Measurements from ENCODE around the gene GOLGA2. TPM values are rescaled to one million over a fixed set of nuclear protein-coding genes. Genes with fewer than 3 reads are reported as not detected.
A peak's percentile ranks its signal among the peaks of the same experiment; 100 is the strongest.

The GOLGA2 gene
- 161 TPM for total RNA-seq (ENCODE audit: insufficient read depth, low replicate concordance)

- DNase-seq (ENCODE audit: low spot score) = peak; percentile 64
These were observed at the start of gene GOLGA2 for GRCh38 chr9:128275198-128276007. TSS of gene GOLGA2 (minus strand) at chr9:128276007. CDS start at chr9:128275976, 31 bp downstream.

- no peak for DNase-seq (ENCODE audit: low spot score)
These were observed 48.6 kb upstream of the GOLGA2 start for GRCh38 chr9:128324401-128324800.

GRCh38 chr9:128323791-128324190 lies 48.0 kb upstream of the GOLGA2 start:
- DNase-seq (ENCODE audit: low spot score) = no peak

DNA sequence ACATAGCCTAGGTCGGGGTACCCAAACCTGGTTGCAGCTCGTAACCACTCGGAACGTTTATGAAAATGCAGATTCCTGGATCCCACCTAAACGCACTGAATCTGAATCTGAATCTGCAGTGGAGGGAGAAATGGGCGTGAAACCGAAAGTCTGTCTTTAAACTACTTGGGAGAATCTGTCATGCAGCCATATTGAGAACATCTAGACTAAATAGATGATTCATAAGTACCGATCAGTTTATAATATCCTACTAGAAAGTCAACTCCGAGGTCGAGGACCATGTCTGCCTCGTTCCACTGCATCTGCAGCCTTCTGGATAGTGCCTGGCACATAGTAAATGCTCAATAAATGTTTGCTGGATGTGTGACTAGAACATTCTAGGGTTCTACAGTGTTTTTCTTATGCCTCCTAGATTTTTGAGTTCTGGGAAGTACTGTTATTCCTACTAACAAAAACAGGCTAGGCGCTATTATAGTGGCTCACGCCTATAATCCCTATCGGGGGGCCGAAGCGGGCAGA lies 47.5 kb upstream of the GOLGA2 start:
- no peak for DNase-seq (ENCODE audit: low spot score)

DNA sequence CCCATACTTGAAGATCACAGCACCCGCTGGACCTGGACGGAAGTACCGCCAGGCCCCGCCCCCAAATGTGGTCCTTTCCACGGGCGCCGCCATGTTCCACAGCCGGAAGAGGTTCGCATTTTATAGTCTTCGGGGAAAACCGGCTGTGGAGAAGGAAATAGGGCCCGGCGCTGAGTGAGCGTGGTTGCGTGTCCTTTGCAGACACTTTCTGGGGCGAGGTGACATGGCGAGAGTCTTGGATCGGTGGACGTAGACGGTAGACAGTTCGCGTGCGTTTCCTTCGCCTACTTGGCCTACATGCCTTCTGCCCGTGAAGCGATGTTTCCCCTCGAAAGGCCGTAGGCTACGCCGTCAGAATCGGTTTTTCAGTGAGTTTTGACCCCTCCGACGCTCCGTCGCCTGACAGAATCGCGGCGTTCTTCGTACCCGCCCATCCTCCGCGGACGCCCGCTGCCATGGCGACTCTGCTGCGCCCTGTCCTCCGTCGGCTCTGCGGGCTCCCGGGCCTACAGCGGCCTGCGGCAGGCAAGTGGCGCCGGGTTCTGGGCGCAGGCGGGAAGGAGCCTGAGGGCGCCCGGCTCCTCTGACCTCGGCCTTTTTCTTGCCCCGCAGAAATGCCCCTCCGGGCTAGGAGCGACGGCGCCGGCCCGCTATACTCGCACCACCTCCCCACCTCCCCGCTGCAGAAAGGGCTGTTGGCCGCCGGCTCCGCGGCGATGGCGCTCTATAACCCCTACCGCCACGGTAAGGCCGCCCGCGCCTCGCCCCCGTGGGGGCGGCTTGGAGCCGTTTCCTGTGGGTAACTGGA lies 46.8 kb upstream of the GOLGA2 start, which contains the start of the genes COQ4 and TRUB2:
COQ4 (plus strand) TSS at position 436 of the 808 bp plus-strand sequence; CDS start at position 456, 20 bp downstream.
TRUB2 (minus strand) TSS at position 44 of the 808 bp plus-strand sequence; CDS start at position 5, 39 bp downstream.
- peak; percentile 98 for DNase-seq (ENCODE audit: low spot score)

DNA sequence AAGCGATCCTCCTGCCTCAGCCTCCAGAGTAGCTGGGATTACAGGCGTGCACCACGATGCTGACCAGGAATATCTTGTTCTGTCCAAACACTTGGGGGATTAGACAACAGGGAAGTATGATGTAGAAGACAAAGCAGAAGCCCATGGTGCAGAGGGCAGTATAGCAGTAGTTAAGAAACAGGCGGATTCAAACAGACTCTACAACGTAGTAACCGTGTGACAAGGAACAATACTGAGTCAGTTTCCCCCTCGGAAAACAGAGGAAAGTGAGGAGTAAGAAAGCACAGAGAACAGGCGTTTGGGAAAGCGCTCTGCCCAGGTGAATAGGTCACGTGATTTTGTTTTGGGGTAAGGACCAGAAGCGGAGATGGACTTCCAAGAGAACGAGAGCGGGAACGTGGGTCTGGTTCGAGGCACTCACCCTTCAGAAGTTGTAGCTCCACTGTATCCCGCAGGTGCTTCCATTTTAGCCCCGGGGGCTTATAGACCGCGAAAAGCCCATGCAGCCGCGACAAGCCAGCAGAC lies 46.1 kb upstream of the GOLGA2 start:
- DNase-seq (ENCODE audit: low spot score) = no peak

GRCh38 chr9:128321343-128321742 lies 45.5 kb upstream of the GOLGA2 start:
- no peak for DNase-seq (ENCODE audit: low spot score)

DNA sequence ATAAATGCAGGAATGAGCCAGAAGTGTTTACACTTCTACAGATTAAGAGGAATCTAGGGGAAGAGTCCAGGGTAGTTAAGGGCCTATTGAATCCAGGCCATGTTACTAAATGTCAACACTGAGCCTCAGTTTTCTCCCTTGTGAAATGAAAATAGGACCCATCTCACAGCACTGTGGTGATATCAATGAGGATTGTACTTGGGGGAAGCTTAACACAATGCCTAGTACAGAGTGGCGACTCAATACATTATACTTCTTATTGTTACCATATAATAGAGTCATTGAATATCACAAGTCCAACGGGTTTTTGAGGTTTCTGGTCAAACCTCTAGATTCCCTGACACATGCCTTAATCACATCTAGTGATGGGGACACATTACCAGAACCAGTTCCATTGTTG lies 41.8 kb upstream of the GOLGA2 start:
- no peak for DNase-seq (ENCODE audit: low spot score)

GRCh38 chr9:128316421-128316820 lies 40.6 kb upstream of the GOLGA2 start:
- no peak for DNase-seq (ENCODE audit: low spot score)

DNA sequence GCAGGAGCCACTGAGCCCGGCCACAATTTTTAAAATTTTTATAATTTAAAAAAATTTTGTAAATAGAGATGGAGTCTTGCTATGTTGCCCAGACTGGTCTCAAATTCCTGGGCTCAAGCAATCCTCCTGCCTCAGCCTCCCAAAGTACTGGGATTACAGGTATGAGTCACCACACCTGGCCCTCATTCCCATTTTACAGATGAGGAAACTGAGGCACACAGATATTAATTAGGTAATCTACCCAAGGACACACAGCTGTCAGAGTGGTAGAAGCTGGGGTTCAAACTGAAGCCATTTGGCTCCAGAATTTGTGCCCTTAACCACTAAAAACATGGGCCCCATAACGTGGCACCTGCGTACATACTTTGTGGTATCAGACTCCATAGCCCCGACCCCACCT lies 38.9 kb upstream of the GOLGA2 start:
- no peak for DNase-seq (ENCODE audit: low spot score)

GRCh38 chr9:128310461-128310860 lies 34.7 kb upstream of the GOLGA2 start:
- no peak for DNase-seq (ENCODE audit: low spot score)

DNA sequence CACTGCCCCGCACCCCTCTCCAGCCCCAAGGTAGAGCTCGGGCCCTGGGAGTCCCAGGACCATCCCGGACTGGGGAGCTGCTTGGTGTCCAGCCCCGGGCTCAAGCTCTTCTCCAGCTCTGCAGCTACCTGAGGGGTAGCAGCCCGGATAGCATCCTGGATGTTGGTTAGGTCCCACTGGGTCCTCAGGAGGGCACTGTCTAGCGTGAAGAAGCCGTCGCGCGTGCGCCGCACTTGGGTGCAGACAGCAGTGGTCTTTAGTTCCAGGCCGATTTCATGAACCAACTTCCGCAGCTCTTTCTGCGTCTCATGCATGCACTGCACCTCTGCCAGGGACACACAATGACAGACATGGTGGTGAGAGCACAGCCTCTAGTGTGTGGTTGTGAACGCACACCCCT lies 33.7 kb upstream of the GOLGA2 start:
- no peak for DNase-seq (ENCODE audit: low spot score)

DNA sequence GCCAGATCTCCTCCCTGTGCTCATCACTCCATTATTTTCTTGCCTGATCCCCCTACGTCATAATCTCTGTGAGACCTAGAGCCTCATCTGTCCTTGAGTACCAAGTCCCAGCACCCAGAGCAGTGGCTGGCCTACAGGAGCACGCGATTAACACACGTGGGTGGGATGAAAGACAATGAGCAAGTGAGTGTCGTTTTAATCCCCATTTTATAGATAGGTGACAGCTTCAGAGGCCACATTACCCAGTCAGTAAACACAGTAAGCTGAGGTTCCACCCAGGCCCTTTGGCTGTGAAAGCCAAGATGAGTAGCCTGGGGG lies 29.1 kb upstream of the GOLGA2 start:
- no peak for DNase-seq (ENCODE audit: low spot score)

DNA sequence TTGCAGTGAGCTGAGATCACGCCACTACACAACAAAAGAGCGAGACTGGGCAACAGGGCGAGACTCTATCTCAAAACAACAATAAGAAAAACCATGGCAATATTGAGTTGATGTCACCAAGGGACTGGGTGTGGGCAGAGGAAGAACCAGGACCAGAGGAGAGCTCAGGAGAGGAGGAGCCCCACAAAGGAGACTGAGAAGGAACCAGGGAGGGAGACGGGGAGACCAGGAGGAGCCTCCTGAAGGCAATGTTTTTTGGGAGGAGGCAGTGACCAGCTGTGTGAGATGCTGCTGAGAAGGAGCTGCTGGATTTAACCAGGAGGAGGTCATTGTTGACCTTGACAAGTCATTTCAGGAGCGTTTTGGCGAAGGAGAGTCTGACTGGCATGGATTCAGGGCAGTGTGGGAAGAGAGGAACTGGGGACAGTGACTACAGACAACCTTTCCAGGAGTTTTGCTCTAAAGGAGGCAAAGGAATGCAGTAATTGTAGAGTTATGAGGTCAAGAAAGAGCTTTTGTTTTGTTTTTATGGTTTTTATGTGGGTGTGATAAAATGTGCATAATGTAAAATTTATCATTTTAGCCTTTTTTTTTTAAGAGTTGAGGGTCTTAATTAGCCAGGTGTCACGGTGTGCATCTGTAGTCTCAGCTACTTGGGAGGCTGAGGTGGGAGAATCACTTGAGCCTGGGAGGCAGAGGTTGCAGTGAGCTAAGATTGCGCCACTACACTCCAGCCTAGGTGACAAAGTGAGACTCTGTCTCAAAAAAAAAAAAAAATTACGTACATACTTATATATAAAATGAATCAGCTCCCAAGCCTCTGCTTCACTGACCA lies 28.5 kb upstream of the GOLGA2 start:
- DNase-seq (ENCODE audit: low spot score) = no peak

- DNase-seq (ENCODE audit: low spot score) = no peak
These were observed 23.0 kb upstream of the GOLGA2 start for GRCh38 chr9:128298535-128299482.

DNA sequence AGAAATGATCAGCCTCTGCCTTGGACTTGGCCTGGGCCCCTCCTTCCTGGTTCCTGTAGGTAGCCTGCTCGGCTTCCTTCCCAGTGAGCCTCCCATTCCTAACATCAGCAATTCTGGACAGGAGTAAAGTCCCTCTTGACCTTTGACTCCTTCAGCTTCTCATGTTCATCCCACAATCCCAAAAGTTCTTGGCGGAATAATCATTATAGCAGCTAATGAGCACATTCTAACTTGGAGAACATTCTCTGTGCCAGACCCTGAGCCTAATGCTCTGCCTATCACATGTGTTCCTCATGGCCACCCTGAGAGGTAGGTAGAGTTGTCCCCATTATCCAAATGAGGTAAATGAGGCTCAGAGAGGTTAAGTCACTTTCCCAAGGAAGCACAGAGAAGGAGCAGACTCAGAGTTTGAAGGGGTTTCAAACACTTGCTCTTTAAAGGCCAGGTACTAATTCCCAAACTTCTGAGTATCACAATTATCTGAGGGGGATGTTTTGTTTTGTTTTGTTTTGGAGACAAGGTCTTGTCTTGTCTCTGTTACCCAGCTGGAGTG lies 21.5 kb upstream of the GOLGA2 start:
- no peak for DNase-seq (ENCODE audit: low spot score)

DNA sequence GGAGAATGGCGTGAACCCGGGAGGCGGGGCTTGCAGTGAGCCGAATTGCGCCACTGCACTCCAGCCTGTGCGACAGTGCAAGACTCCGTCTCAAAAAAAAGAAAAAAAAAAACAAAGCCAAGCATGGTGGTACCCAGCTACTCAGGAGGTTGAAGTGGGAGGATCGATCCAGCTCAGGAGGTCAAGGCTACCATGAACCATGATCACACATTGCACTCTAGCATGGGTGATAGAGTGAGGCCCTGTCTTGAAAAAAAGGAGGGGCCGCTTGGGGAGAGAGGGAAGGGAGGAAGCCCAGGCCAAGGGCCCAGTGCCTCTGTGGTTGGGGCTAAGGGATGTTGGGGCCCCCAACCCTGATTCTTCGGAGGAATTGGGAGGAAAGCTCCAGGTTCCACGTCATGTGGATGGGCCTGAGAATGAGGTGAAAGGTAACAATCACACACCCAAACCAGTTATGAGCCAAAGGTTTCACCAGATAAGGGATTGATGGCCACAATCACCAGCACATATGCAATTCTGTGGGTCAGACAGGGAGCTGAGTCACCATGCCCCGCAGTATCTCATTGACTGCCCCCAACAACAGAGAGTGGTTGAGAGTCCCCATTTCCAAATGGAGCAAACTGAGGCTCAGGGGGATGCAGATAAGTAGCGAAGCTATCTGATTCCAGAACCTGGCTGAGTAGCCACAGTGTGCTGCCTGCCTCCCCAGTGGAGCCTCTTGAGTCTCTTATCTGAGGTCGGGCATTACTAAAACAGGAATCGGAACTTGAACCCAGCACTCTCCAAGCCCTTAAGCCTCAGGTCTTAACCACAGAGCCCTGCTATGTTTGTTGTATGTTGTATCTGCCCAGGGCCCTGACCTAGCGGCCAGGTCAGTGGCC lies 20.8 kb upstream of the GOLGA2 start:
- no peak for DNase-seq (ENCODE audit: low spot score)

GRCh38 chr9:128294142-128294541 lies 18.3 kb upstream of the GOLGA2 start:
- DNase-seq (ENCODE audit: low spot score) = no peak

DNA sequence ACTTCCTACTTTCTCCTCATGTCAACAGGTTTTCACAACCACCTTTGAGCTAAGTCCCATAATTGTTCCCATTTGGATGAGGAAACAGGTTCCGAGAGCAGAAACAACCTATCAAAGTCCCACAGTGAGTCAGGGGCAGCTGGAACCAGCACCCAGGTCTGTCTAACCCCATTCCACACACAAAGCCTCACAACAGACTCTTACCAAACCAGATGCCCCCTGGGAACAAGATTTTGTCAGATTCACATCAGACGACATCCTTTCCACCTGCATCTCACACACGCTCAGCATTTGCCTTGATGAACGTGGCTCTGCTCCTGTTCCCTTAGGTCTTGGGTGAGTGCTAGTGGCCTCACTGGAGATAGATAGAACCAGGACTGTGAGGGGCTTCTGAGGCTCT lies 17.3 kb upstream of the GOLGA2 start:
- DNase-seq (ENCODE audit: low spot score) = no peak
